Measurements from ENCODE around the gene HSD17B2.

Gene HSD17B2, protein sequence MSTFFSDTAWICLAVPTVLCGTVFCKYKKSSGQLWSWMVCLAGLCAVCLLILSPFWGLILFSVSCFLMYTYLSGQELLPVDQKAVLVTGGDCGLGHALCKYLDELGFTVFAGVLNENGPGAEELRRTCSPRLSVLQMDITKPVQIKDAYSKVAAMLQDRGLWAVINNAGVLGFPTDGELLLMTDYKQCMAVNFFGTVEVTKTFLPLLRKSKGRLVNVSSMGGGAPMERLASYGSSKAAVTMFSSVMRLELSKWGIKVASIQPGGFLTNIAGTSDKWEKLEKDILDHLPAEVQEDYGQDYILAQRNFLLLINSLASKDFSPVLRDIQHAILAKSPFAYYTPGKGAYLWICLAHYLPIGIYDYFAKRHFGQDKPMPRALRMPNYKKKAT

DNA sequence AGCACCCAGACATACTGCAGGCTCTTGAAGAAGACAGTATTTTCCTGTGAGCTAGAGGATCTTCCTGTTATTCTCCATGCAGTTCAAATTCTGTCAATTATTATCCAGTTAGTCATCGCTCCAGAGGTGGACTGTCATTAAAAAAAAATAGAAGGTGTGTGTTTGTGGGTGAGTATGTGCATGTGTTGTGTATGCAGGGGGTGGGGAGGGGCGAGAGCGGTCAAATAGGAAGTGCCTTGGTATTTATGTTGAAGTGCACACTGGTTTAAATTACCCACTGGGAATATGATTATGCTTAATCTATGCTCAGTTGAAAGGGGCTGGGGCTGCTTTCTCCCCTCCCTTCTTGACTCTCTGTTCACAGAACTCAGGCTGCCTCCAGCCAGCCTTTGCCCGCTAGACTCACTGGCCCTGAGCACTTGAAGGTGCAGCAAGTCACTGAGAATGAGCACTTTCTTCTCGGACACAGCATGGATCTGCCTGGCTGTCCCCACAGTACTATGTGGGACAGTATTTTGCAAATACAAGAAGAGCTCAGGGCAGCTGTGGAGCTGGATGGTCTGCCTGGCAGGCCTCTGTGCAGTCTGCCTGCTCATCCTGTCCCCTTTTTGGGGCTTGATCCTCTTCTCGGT is at the start of gene HSD17B2:
Gene HSD17B2, plus strand, starts transcription at position 273 of the 632 bp plus-strand sequence. Its CDS starts 172 bp downstream, at position 445.
- H3K4me1 Mint-ChIP-seq (ENCODE audit: low read depth) = no peaks in the 10 kb centered on the region
- H3K9me3 Mint-ChIP-seq = no peaks in the 10 kb centered on the region
- H3K4me3 Mint-ChIP-seq = no peak within 1 kb of the TSS
- H3K27ac Mint-ChIP-seq = no peak within 1 kb of the TSS
- peaks cover 36% of the 10 kb centered on the region for H3K27me3 Mint-ChIP-seq
- H3K36me3 Mint-ChIP-seq (ENCODE audit: low read depth) = no peaks in the 10 kb centered on the region

DNA sequence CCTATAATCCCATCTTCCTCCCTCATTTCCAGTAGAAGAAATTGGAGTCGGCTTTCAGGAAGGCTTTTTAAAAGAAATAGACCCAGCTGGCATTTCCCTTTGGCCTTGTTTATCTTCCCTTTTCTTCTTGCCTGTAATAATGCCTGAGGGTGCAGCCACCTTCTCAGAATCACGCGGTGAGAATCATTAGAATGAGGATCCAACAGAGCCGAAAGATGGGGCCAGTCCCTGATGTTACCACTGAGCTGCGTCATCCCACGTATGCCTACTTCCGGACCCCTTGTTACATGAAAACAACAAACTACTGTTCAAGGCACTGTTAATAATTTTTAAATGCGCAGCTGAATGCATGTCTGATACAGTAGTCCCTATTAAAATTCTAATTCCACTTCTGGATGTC is 47.9 kb upstream of the HSD17B2 start:
- Mint-ChIP-seq H3K27ac (no peak overlapping the region), H3K27me3 (peaks cover 15% of the 10 kb centered on the region), H3K36me3 (ENCODE audit: low read depth) (no peaks in the 10 kb centered on the region), H3K4me3 (no peak overlapping the region), H3K9me3 (no peaks in the 10 kb centered on the region), H3K4me1 (ENCODE audit: low read depth) (no peaks in the 10 kb centered on the region)

DNA sequence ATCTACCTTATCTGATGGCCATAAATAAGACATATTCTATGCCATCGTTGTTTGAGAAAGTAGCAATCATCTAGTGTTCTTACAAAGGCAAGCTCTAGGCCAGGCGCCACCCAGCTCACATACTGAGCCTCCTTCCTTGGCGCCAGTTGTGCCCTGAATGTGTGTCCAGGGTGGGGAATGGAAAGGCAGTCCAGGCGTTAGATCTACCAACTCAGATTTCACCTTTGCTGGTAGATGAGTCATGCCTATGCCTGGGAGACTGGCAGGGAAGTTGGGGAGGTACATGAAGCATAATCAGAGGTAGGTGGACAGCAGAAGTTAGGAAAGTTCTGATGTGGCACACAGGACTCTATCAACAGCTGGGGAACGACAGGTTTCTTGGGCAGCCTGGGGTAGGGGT is 47.3 kb upstream of the HSD17B2 start:
- no peak overlapping the region for H3K27ac Mint-ChIP-seq
- no peaks in the 10 kb centered on the region for H3K4me1 Mint-ChIP-seq (ENCODE audit: low read depth)
- H3K9me3 Mint-ChIP-seq = no peaks in the 10 kb centered on the region
- H3K27me3 Mint-ChIP-seq = peaks cover 15% of the 10 kb centered on the region
- H3K36me3 Mint-ChIP-seq (ENCODE audit: low read depth) = no peaks in the 10 kb centered on the region
- no peak overlapping the region for H3K4me3 Mint-ChIP-seq

DNA sequence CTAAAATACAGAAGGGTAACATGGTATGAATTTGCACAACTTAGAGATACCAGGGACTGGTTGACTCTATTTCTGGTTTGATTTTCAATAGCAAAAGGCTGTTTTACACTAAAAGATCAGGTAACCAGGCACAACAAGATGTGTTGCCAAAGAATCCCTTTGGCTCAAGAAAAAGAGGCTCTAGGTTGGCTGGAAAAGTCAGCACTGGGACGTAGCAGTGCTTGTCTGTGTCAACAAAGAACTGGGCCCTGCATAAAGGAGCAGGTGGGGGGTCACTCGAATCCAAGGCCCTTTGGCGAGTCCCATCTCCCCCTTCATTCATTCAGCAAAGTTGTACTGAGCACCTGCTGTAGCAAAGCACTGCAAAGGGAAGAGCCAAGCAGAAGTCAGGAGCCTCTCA is 42.2 kb upstream of the HSD17B2 start:
- Mint-ChIP-seq H3K27ac (no peak overlapping the region), H3K27me3 (no peaks in the 10 kb centered on the region), H3K9me3 (no peaks in the 10 kb centered on the region), H3K4me1 (ENCODE audit: low read depth) (no peaks in the 10 kb centered on the region), H3K4me3 (no peak overlapping the region), H3K36me3 (ENCODE audit: low read depth) (no peaks in the 10 kb centered on the region)

DNA sequence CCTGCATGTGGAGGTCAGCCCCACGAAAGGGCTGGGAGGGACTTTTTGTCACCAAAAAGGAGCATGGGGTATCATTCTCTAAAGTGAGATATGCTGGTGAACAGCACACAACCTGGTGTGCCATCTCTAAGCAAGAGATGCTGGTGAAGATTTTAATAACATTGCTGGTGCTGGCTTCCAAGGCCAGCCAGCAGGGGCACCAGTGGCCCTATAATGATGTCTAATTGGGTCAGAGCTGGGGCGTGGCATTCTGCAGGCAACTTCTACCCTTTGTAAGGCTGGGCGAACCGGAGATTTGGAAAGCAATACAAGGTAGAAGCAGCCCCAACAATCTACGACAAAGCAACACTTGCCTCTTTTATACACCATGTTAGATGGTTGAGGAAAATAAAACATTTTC is 40.6 kb upstream of the HSD17B2 start:
- no peaks in the 10 kb centered on the region for H3K4me1 Mint-ChIP-seq (ENCODE audit: low read depth)
- H3K4me3 Mint-ChIP-seq = no peak overlapping the region
- no peaks in the 10 kb centered on the region for H3K9me3 Mint-ChIP-seq
- peaks cover 7% of the 10 kb centered on the region for H3K36me3 Mint-ChIP-seq (ENCODE audit: low read depth)
- H3K27me3 Mint-ChIP-seq = no peaks in the 10 kb centered on the region
- no peak overlapping the region for H3K27ac Mint-ChIP-seq

DNA sequence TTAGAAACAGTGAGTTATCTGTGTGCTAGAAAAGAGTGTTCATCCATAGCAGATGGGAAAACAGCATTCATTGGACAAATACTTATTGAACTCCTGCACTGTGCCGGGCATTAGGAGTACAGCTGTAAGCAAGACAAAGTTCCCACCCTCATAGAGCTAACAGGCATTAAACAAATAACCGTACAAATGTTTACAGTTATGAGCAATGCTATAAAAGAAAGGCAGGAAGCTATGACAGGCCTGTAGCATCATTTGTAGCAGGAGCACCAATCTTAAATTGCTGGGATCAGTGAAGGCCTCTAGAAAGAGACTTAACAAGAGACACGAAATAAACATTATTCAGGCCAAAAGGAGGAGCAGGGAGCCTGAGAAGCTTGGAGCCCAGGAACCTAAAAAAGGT is 39.4 kb upstream of the HSD17B2 start:
- Mint-ChIP-seq H3K4me3 (no peak overlapping the region), H3K27me3 (no peaks in the 10 kb centered on the region), H3K36me3 (ENCODE audit: low read depth) (peaks cover 14% of the 10 kb centered on the region), H3K9me3 (no peaks in the 10 kb centered on the region), H3K27ac (no peak overlapping the region), H3K4me1 (ENCODE audit: low read depth) (no peaks in the 10 kb centered on the region)

DNA sequence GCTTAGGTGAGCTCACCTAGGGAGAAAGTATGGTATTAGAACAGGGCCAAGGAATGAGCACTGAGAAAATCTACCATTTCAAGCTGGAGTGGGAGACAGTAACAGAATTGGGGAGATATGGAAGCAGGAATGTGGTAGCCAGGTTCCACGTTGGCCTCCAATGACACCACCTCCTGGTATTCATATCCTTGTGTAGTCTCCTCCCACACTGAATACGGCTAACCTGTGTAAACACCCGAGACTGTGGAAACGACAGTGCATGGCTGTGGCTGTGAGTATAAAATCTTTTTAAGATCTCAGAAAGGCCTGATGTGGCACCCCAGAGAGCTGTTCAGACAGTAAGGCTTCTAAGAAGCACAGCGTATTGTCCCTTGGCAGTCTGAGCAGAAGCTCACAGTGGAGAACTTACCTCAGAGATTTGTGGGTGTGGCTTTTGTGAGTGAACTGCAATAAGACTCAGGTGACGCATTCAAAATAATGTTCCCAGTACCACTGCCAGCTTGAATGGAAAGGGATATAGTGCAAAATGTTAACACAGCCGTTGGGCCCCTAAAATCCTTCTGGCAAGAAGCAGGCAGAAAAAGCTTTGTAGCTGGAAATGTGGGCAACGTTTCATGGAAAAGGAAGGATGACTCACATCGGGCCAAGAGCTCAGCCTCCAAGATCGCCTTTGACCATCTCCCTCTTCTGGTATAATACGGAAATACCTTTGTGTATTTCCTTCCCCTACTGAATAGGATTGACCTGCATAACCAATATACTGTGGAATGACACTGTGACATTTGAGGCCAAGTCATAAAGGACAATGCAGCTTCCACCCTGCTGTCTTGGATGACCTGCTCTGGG is 38.2 kb upstream of the HSD17B2 start:
- H3K4me3 Mint-ChIP-seq = no peak overlapping the region
- no peaks in the 10 kb centered on the region for H3K4me1 Mint-ChIP-seq (ENCODE audit: low read depth)
- H3K27me3 Mint-ChIP-seq = no peaks in the 10 kb centered on the region
- H3K9me3 Mint-ChIP-seq = no peaks in the 10 kb centered on the region
- peaks cover 14% of the 10 kb centered on the region for H3K36me3 Mint-ChIP-seq (ENCODE audit: low read depth)
- no peak overlapping the region for H3K27ac Mint-ChIP-seq

DNA sequence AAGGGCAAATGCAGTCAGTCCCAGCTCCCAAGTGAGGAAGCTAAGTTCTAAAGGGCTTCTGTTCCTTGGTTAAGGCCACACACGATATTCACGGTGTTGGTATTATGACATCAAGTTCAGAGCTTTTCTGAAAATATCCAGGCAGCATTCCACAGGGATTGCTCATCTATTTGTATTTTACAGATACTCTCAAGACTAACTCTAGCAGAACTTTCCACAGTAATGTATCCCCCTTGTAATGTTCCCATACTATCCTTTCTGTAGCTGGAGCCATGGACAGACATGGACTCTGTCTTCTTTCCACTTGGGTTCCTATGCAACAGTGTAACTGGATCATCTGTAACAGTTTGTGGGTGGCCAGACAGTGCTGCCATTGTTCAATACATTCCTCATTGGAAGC is 37.3 kb upstream of the HSD17B2 start:
- Mint-ChIP-seq H3K36me3 (ENCODE audit: low read depth) (peaks cover 14% of the 10 kb centered on the region), H3K27ac (no peak overlapping the region), H3K9me3 (no peaks in the 10 kb centered on the region), H3K4me1 (ENCODE audit: low read depth) (no peaks in the 10 kb centered on the region), H3K27me3 (no peaks in the 10 kb centered on the region), H3K4me3 (no peak overlapping the region)

DNA sequence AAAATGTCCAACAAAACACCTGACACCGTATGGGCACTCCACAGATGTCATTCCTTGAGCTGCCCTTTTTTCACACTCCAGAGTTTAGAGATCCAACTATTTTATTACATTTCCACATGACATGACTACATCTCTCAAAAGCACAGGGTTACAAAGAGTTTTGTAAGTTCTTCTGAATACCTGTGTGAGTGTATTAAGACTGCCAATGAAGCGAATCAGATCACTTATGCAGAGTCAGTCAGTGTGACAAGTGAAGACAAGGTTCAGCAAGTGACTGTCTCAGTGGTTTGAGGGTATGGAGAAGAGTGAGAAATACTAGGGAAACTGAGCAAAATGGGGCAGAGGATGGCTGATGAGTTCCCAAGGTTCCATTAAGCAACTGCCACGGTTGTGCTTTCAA is 32.2 kb upstream of the HSD17B2 start:
- Mint-ChIP-seq H3K4me3 (no peak overlapping the region), H3K36me3 (ENCODE audit: low read depth) (peaks cover 18% of the 10 kb centered on the region), H3K9me3 (peaks cover under 1% of the 10 kb centered on the region), H3K4me1 (ENCODE audit: low read depth) (no peaks in the 10 kb centered on the region), H3K27me3 (no peaks in the 10 kb centered on the region), H3K27ac (no peak overlapping the region)

DNA sequence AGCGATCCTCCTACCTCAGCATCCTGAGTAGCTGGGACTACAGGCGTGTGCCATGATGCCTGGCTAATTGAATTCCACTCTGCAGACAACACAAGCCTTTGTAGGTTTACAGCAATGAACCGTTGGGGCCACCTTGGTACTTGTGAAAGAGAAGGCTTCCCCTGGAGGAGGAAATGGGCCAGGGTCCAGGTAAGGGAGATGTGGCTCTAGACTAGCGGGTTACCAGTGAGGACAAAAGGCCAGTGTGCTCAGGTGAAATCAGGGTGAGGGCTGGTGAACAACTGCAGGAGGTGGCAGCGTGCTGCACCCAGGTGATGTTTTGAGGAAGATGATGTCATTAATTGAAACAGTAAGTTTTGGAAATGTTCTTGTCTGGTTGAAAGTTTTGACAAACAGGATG is 30.5 kb upstream of the HSD17B2 start:
- no peak overlapping the region for H3K4me3 Mint-ChIP-seq
- H3K4me1 Mint-ChIP-seq (ENCODE audit: low read depth) = no peaks in the 10 kb centered on the region
- H3K27me3 Mint-ChIP-seq = no peaks in the 10 kb centered on the region
- H3K9me3 Mint-ChIP-seq = peaks cover 8% of the 10 kb centered on the region
- no peak overlapping the region for H3K27ac Mint-ChIP-seq
- peaks cover 19% of the 10 kb centered on the region for H3K36me3 Mint-ChIP-seq (ENCODE audit: low read depth)

DNA sequence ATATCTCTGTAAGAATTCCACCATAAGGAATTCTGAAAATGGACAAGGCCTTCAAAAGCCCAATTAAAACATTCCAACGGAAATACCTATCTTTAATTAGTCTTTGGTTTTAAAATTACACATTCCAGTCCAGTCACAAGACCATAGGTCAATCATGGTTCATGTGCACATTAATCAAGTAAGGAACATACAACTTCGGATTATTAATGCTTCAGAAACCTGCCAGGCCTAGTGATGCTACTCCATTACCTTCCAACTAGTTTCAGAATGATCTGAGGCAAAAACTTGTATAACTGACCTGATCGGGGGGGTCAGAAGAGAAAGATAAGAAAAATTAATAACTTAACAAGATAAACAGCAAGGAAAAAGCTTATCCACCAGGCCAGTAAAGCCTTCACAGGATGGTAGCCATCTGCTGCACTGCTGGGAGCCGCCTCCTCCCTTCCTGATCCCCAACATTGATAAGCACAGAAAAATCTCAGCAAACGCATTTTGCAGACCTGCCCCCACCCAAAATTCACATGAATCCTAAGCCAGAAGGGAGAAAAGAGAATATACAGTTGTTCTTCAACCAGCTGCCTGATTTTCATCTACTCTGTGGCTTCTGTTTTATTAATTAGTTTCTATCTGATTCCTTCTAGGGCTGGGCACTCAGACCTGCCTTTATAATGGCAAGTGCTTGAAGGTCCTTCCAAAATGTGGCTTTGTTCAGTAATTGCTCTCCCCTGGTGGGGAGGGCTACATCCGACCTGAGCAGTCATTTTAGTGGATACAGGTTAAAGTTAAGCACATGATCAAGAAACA is 29.8 kb upstream of the HSD17B2 start:
- H3K4me3 Mint-ChIP-seq = no peak overlapping the region
- H3K27ac Mint-ChIP-seq = no peak overlapping the region
- H3K9me3 Mint-ChIP-seq = peaks cover 12% of the 10 kb centered on the region
- H3K4me1 Mint-ChIP-seq (ENCODE audit: low read depth) = peaks cover 6% of the 10 kb centered on the region
- peaks cover 13% of the 10 kb centered on the region for H3K36me3 Mint-ChIP-seq (ENCODE audit: low read depth)
- no peaks in the 10 kb centered on the region for H3K27me3 Mint-ChIP-seq

DNA sequence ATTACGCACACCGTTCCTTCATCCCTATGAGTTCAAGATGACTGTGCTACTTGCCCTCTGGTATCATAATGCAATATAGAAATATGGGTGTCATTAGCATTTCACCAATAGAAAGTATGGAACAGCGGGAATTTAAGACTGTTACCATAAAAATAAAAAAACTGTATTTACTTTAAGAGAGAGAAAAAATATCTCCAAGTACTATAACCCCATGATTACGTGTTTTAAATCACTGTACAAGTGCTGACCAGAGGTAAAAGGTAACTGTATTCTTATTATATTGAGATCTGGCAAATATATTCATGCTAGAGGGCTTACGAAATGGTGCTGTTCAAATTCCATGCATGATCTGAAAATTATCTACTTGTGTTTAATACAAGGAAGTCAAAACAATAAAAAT is 29.0 kb upstream of the HSD17B2 start:
- H3K9me3 Mint-ChIP-seq = peaks cover 17% of the 10 kb centered on the region
- no peaks in the 10 kb centered on the region for H3K27me3 Mint-ChIP-seq
- peaks cover 14% of the 10 kb centered on the region for H3K4me1 Mint-ChIP-seq (ENCODE audit: low read depth)
- H3K4me3 Mint-ChIP-seq = no peak overlapping the region
- H3K36me3 Mint-ChIP-seq (ENCODE audit: low read depth) = peaks cover 13% of the 10 kb centered on the region
- no peak overlapping the region for H3K27ac Mint-ChIP-seq

DNA sequence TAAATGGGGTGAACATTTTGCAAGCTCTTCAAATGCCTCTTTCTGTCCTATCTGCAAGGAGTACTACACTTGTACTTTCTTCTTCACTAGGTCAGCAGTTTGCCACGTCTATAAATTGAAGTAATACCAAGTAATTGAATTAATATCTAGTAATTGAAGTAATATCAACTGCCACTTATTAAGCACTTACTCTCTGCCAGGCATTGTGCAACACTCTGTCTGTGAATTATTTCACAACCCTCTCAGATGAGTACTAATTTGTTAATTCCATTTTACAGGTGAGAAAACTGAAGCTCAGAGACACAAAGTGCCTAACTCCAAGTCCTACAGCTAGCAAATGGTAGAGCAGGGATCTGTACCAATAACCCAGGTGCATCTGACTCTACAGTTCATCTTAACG is 27.9 kb upstream of the HSD17B2 start:
- H3K36me3 Mint-ChIP-seq (ENCODE audit: low read depth) = peaks cover 13% of the 10 kb centered on the region

DNA sequence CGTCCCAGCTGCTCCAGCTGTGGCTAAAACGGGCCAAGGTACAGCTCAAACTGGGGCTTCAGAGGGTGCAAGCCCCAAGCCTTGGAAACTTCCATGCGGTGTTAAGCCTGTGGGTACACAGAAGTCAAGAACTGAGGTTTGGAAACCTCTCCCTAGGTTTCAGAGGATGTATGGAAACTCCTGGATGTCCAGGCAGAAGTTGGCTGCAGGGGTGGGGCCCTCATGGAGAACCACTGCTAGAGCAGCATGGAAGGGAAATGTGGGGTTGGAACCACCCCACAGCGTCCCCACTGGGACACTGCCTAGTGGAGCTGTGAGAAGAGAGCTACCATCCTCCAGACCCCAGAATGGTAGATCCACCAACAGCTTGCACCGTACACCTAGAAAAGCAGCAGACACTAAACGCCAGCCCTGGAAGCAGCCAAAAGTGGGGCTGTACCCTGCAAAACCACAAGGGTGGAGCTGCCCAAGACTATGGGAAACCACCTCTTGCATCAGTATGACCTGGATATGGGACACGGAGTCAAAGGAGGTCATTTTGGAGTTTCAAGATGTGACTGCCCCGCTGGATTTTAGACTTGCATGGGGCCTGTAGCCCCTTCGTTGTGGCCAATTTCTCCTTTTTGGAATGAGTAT is 26.0 kb upstream of the HSD17B2 start:
- Mint-ChIP-seq H3K36me3 (ENCODE audit: low read depth) (peaks cover 13% of the 10 kb centered on the region), H3K27me3 (peaks cover 16% of the 10 kb centered on the region), H3K9me3 (peaks cover 22% of the 10 kb centered on the region), H3K27ac (no peak overlapping the region), H3K4me1 (ENCODE audit: low read depth) (peaks cover 18% of the 10 kb centered on the region), H3K4me3 (no peak overlapping the region)

More for the DNA sequence above, 27.9 kb upstream of the HSD17B2 start:
- Mint-ChIP-seq H3K27ac (no peak overlapping the region), H3K27me3 (peaks cover 8% of the 10 kb centered on the region), H3K4me1 (ENCODE audit: low read depth) (peaks cover 18% of the 10 kb centered on the region), H3K4me3 (no peak overlapping the region), H3K9me3 (peaks cover 22% of the 10 kb centered on the region)

Data from stimulated activated naive CD8-positive, alpha-beta T cell treated with anti-CD3 and anti-CD28 coated beads, Interleukin-15, Interleukin-2, amounts not matched to agents 100 ng/mL and 50 ng/mL, for 24 hours (primary cell).